WTC11 (cell line): ENCODE data around the gene USP37.

Experiments
- ELF4 ChIP-seq: sonication (generic); formaldehyde crosslinking; IDR thresholded peaks from 2 replicates; pipeline ENCODE4 v1.8.1; 2022; ENCODE audit warnings: low read depth, mild to moderate bottlenecking, moderate library complexity, missing genetic modification reagents
- GABPB1 ChIP-seq: sonication (generic); formaldehyde crosslinking; IDR thresholded peaks from 2 replicates; pipeline ENCODE4 v1.8.1; 2023; ENCODE audit warnings: mild to moderate bottlenecking, missing genetic modification reagents
- NR2C2 ChIP-seq: sonication (generic); formaldehyde crosslinking; IDR thresholded peaks from 2 replicates; pipeline ENCODE4 v1.8.0; 2022; ENCODE audit warnings: mild to moderate bottlenecking, missing genetic modification reagents
- SP1 ChIP-seq: sonication (generic); formaldehyde crosslinking; conservative IDR thresholded peaks from 2 replicates; pipeline ENCODE4 v1.8.1; 2022; ENCODE audit warnings: missing genetic modification reagents
- ZNF138 ChIP-seq: sonication (generic); formaldehyde crosslinking; conservative IDR thresholded peaks from 2 replicates; pipeline ENCODE4 v1.8.1; 2022; ENCODE audit warnings: mild to moderate bottlenecking, moderate library complexity, missing genetic modification reagents
- TF ChIP-seq, protein P1 (sequence below): fragments of 200-600 bp; IDR thresholded peaks from 2 replicates; pipeline ENCODE4 v1.8.0; 2022; ENCODE audit warnings: antibody characterized with exemption
- TF ChIP-seq, protein P2 (sequence below): sonication (generic); formaldehyde crosslinking; IDR thresholded peaks from 2 replicates; pipeline ENCODE4 v1.8.1; 2022; ENCODE audit warnings: low read depth, missing genetic modification reagents, borderline replicate concordance
- TF ChIP-seq, protein P3 (sequence below): sonication (generic); formaldehyde crosslinking; conservative IDR thresholded peaks from 2 replicates; pipeline ENCODE4 v1.8.1; 2022; ENCODE audit warnings: mild to moderate bottlenecking, missing genetic modification reagents

DNA sequence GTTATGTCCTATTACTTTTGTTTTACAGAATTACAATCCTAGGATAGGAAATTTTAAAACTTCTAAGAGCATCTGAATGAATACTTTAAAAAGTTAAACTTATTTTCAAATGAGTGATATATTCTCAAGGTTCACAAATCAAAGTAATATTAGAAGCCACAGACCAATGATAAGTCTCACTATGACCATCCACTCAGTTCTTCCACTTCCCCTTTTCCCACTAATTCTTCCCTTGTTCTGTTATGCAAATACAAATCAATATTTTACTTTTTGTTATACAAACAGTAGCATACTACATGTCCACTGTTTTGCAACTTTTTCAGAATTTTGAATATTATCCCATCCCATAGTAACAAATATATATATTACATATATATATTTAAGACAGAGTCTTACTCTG is 20.2 kb downstream of the USP37 start:
- TF ChIP-seq, protein P1, sequence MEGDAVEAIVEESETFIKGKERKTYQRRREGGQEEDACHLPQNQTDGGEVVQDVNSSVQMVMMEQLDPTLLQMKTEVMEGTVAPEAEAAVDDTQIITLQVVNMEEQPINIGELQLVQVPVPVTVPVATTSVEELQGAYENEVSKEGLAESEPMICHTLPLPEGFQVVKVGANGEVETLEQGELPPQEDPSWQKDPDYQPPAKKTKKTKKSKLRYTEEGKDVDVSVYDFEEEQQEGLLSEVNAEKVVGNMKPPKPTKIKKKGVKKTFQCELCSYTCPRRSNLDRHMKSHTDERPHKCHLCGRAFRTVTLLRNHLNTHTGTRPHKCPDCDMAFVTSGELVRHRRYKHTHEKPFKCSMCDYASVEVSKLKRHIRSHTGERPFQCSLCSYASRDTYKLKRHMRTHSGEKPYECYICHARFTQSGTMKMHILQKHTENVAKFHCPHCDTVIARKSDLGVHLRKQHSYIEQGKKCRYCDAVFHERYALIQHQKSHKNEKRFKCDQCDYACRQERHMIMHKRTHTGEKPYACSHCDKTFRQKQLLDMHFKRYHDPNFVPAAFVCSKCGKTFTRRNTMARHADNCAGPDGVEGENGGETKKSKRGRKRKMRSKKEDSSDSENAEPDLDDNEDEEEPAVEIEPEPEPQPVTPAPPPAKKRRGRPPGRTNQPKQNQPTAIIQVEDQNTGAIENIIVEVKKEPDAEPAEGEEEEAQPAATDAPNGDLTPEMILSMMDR, result no peak
- no peak for TF ChIP-seq SP1
- TF ChIP-seq, protein P2, sequence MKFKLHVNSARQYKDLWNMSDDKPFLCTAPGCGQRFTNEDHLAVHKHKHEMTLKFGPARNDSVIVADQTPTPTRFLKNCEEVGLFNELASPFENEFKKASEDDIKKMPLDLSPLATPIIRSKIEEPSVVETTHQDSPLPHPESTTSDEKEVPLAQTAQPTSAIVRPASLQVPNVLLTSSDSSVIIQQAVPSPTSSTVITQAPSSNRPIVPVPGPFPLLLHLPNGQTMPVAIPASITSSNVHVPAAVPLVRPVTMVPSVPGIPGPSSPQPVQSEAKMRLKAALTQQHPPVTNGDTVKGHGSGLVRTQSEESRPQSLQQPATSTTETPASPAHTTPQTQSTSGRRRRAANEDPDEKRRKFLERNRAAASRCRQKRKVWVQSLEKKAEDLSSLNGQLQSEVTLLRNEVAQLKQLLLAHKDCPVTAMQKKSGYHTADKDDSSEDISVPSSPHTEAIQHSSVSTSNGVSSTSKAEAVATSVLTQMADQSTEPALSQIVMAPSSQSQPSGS (CRISPR knock-in tag), result no peak
- TF ChIP-seq, protein P3, sequence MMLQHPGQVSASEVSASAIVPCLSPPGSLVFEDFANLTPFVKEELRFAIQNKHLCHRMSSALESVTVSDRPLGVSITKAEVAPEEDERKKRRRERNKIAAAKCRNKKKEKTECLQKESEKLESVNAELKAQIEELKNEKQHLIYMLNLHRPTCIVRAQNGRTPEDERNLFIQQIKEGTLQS (CRISPR knock-in tag), result no peak
- no peak for TF ChIP-seq ELF4 (CRISPR knock-in tag)
- TF ChIP-seq NR2C2, result no peak
- TF ChIP-seq ZNF138 (CRISPR knock-in tag), result no peak
- TF ChIP-seq GABPB1 (CRISPR knock-in tag), result no peak
